PC-9 (cell line): ENCODE results near the gene COG1. TPM values are rescaled to one million over a fixed set of nuclear protein-coding genes. Genes with fewer than 3 reads are reported as not detected.

Experiments used
- BruUV-seq: library from RNA; stranded (reverse); fragments of 400-500 nt; replicated peaks from 2 replicates; lab custom pipeline; 2021; lab: Mats Ljungman, UMichigan
- CTCF ChIA-PET: fragments of 300-600 bp; sonication (Branson Sonifier 250); formaldehyde crosslinking; loops from one replicate; lab custom pipeline; 2022; ENCODE audit warnings: antibody characterized with exemption; lab: Charles Lee
- POLR2A ChIA-PET: fragments of 300-600 bp; sonication (Branson Sonifier 250); formaldehyde crosslinking; loops from one replicate; lab custom pipeline; 2022; ENCODE audit warnings: antibody characterized with exemption; ENCODE audit not compliant: unreplicated experiment; lab: Charles Lee
- DNase-seq, 2 experiments: peaks; one replicate each; pipeline versions ENCODE4 v3.0.0 to v3.0.0-alpha.2; 2015 to 2022; ENCODE audit warnings: mixed read lengths in 1 of 2
- H2AFZ ChIP-seq: fragments of 200-600 bp; sonication (generic); 2 replicates; pipeline ENCODE4 v1.8.1; 2017; ENCODE audit warnings: antibody characterized with exemption
- H3F3A ChIP-seq: fragments of 200-600 bp; sonication (generic); 2 replicates; pipeline ENCODE4 v1.8.1; 2017; ENCODE audit warnings: antibody characterized with exemption, mild to moderate bottlenecking, low read depth; ENCODE audit not compliant: insufficient read depth
- H3K27ac ChIP-seq: fragments of 200-600 bp; sonication (generic); 2 replicates; pipeline ENCODE4 v1.6.1; 2016; ENCODE audit warnings: mixed run types
- H3K27me3 ChIP-seq: fragments of 200-600 bp; sonication (generic); 2 replicates; pipeline ENCODE4 v1.6.1; 2016; ENCODE audit warnings: low read depth, mixed run types; ENCODE audit not compliant: insufficient read depth
- H3K36me3 ChIP-seq: fragments of 200-600 bp; sonication (generic); 2 replicates; pipeline ENCODE4 v1.6.1; 2016; ENCODE audit warnings: low read depth, mixed run types
- H3K4me1 ChIP-seq: fragments of 200-600 bp; sonication (generic); replicated peaks from 2 replicates; pipeline ENCODE4 v1.6.1; 2016; ENCODE audit warnings: mixed run types; ENCODE audit not compliant: insufficient read depth
- H3K4me2 ChIP-seq: fragments of 200-600 bp; sonication (generic); 2 replicates; pipeline ENCODE4 v1.6.1; 2017; ENCODE audit warnings: mixed run types
- H3K4me3 ChIP-seq: fragments of 200-600 bp; sonication (generic); 2 replicates; pipeline ENCODE4 v1.6.1; 2016; ENCODE audit warnings: mixed run types
- H3K79me2 ChIP-seq: fragments of 200-600 bp; sonication (generic); 2 replicates; pipeline ENCODE4 v1.6.1; 2017; ENCODE audit warnings: low read depth, mixed run types
- H3K9me2 ChIP-seq: fragments of 200-600 bp; sonication (generic); 2 replicates; pipeline ENCODE4 v1.8.1; 2017; ENCODE audit warnings: mild to moderate bottlenecking; ENCODE audit not compliant: insufficient read depth
- H3K9me3 ChIP-seq: fragments of 200-600 bp; sonication (generic); 2 replicates; pipeline ENCODE4 v1.8.1; 2016; ENCODE audit warnings: low read depth; ENCODE audit not compliant: insufficient read depth
- H4K20me1 ChIP-seq: fragments of 200-600 bp; sonication (generic); 2 replicates; pipeline ENCODE4 v1.8.1; 2017; ENCODE audit not compliant: insufficient read depth
- EZH2 ChIP-seq: fragments of 200-600 bp; sonication (generic); IDR thresholded peaks from 2 replicates; pipeline ENCODE4 v1.8.0; 2017; ENCODE audit warnings: antibody characterized with exemption, low read depth
- intact Hi-C: fragments of 100-400 bp; cut with micrococcal nuclease; formaldehyde crosslinking; loops from one replicate; pipeline ENCODE4 v1.10.0; 2022; ENCODE audit not compliant: unreplicated experiment
- total RNA-seq: library from RNA; stranded (reverse); gene quantifications from 2 replicates; pipeline ENCODE4 v1.2.3, GENCODE V29; 2021
- TF ChIP-seq, protein P1 (sequence below): fragments of 200-600 bp; sonication (generic); conservative IDR thresholded peaks from 2 replicates; pipeline ENCODE4 v1.6.1; 2017; ENCODE audit warnings: mixed run types, antibody characterized with exemption, mild to moderate bottlenecking, moderate library complexity

COG1 gene
- total RNA-seq, 1 experiment from 2014 or later: 24.8 TPM

GRCh38 chr17:73234736-73235135, 41.9 kb downstream of the COG1 start:
- H3K4me1 ChIP-seq: peaks cover 18% of the 10 kb centered on the region
- CTCF ChIA-PET: no interaction called here
- H3K79me2 ChIP-seq: peaks cover 40% of the 10 kb centered on the region
- H3K9me3 ChIP-seq: no peaks in the 10 kb centered on the region
- no peaks in the 10 kb centered on the region for H3F3A ChIP-seq
- no peak for DNase-seq
- no TSS peak for BruUV-seq
- TF ChIP-seq EZH2: no peak
- TF ChIP-seq, protein P1, sequence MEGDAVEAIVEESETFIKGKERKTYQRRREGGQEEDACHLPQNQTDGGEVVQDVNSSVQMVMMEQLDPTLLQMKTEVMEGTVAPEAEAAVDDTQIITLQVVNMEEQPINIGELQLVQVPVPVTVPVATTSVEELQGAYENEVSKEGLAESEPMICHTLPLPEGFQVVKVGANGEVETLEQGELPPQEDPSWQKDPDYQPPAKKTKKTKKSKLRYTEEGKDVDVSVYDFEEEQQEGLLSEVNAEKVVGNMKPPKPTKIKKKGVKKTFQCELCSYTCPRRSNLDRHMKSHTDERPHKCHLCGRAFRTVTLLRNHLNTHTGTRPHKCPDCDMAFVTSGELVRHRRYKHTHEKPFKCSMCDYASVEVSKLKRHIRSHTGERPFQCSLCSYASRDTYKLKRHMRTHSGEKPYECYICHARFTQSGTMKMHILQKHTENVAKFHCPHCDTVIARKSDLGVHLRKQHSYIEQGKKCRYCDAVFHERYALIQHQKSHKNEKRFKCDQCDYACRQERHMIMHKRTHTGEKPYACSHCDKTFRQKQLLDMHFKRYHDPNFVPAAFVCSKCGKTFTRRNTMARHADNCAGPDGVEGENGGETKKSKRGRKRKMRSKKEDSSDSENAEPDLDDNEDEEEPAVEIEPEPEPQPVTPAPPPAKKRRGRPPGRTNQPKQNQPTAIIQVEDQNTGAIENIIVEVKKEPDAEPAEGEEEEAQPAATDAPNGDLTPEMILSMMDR: no peak
- no peaks in the 10 kb centered on the region for H3K27me3 ChIP-seq
- no peak overlapping the region for H2AFZ ChIP-seq
- POLR2A ChIA-PET: no interaction called here
- H3K4me3 ChIP-seq: no peak overlapping the region
- no peaks in the 10 kb centered on the region; the same call in 1 of the 2 replicates for H4K20me1 ChIP-seq
- peaks cover 20% of the 10 kb centered on the region; the same call in 1 of the 2 replicates for H3K36me3 ChIP-seq
- no peaks in the 10 kb centered on the region for H3K9me2 ChIP-seq
- H3K27ac ChIP-seq: no peak overlapping the region
- no peak overlapping the region for H3K4me2 ChIP-seq
- intact Hi-C loops: loop anchor here (5.0 kb wide), 1 partner anchor 507 kb away; no protein-coding TSS in a partner anchor

GRCh38 chr17:73237714-73238113, 44.9 kb downstream of the COG1 start:
- POLR2A ChIA-PET: no interaction called here
- Histone ChIP-seq H3K27ac (no peak overlapping the region), H3K4me3 (no peak overlapping the region), H3K4me2 (no peak overlapping the region), H4K20me1 (no peaks in the 10 kb centered on the region), H3K4me1 (0 out of 2 replicates have a peak, but pooled peaks cover 8% of the 10 kb centered on the region), H3K9me3 (no peaks in the 10 kb centered on the region), H3K36me3 (peaks cover 20% of the 10 kb centered on the region; the same call in 1 of the 2 replicates), H3K9me2 (no peaks in the 10 kb centered on the region), H3K79me2 (peaks cover 13% of the 10 kb centered on the region), H2AFZ (no peak overlapping the region), H3F3A (no peaks in the 10 kb centered on the region), H3K27me3 (no peaks in the 10 kb centered on the region)
- CTCF ChIA-PET: no interaction called here
- DNase-seq: no peak
- BruUV-seq: no TSS peak
- intact Hi-C loops: no loop called here
- TF ChIP-seq EZH2: no peak
- TF ChIP-seq, protein P1: no peak

- BruUV-seq: no TSS peak
- Histone ChIP-seq H3F3A (no peaks in the 10 kb centered on the region), H3K27ac (no peak overlapping the region), H3K4me2 (no peak overlapping the region), H3K4me3 (no peak overlapping the region), H3K9me2 (no peaks in the 10 kb centered on the region), H2AFZ (no peak overlapping the region), H3K4me1 (no peaks in the 10 kb centered on the region), H3K79me2 (no peaks in the 10 kb centered on the region), H3K27me3 (no peaks in the 10 kb centered on the region), H3K9me3 (no peaks in the 10 kb centered on the region), H4K20me1 (no peaks in the 10 kb centered on the region), H3K36me3 (0 out of 2 replicates have a peak, but pooled peaks cover 5% of the 10 kb centered on the region)
- ChIA-PET CTCF (no interaction called here), POLR2A (no interaction called here)
- intact Hi-C loops: no loop called here
- no peak for DNase-seq
- TF ChIP-seq EZH2: no peak
Observed at GRCh38 chr17:73240561-73240960, 47.7 kb downstream of the COG1 start.

DNA sequence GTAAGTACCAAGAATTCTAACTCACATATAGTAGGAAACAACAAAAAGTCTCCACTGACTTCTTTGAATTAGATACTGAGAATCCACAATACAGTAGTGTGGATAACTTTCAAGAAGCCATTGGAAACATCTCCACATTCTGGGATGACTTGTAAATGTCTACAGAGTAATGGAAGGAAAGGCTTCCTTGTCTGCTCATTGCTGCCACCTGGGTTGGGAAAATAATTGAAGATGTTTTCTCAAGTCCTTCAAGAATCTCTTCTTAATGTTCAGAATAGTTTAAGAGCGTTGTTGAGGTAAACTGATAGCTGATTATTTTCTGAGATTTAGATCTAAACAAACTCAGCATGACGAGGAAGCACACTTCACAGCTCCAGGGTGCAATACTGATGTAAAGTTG, 54.9 kb downstream of the COG1 start:
- CTCF ChIA-PET: interaction anchor here (1.4 kb wide), 1 partner anchor 122 kb away, joined by 3 read pairs; no protein-coding TSS in a partner anchor
- DNase-seq: no peak

More for the DNA sequence above, 54.9 kb downstream of the COG1 start:
- TF ChIP-seq EZH2: no peak
- TF ChIP-seq, protein P1: no peak; the same call in 1 of the 2 replicates
- Histone ChIP-seq H3K27ac (no peak overlapping the region), H4K20me1 (no peaks in the 10 kb centered on the region), H3F3A (no peaks in the 10 kb centered on the region), H3K36me3 (no peaks in the 10 kb centered on the region), H2AFZ (no peak overlapping the region), H3K9me3 (no peaks in the 10 kb centered on the region), H3K9me2 (no peaks in the 10 kb centered on the region), H3K4me3 (no peak overlapping the region), H3K79me2 (no peaks in the 10 kb centered on the region), H3K4me1 (no peaks in the 10 kb centered on the region), H3K27me3 (no peaks in the 10 kb centered on the region), H3K4me2 (no peak overlapping the region)
- POLR2A ChIA-PET: no interaction called here
- no TSS peak for BruUV-seq
- intact Hi-C loops: no loop called here
